H1 (cell line): Measurements from ENCODE around the gene MEGF11. TPM values are rescaled to one million over a fixed set of nuclear protein-coding genes. Genes with fewer than 3 reads are reported as not detected.

ENCODE experiments used
- CTCF ChIA-PET: fragments of 300-600 bp; sonication (Branson Sonifier 250); formaldehyde crosslinking; loops from one replicate; lab custom pipeline; 2021; ENCODE audit not compliant: partially characterized antibody; lab: Charles Lee
- POLR2A ChIA-PET: fragments of 300-600 bp; sonication (Branson Sonifier 250); formaldehyde crosslinking; loops from one replicate; lab custom pipeline; 2021; ENCODE audit warnings: inconsistent platforms; ENCODE audit not compliant: partially characterized antibody; lab: Charles Lee
- DNase-seq, 2 experiments: peaks; one replicate each; pipeline versions ENCODE4 v3.0.0 to v3.0.0-alpha.2; 2010 to 2022; ENCODE audit warnings: low spot score in 2 of 2, low read depth in 1 of 2, mixed read lengths in 1 of 2
- FAIRE-seq: peaks from 2 replicates; lab custom pipeline; 2011; peaks lifted over from hg19 to GRCh38; lab: Jason Lieb, UNC
- H2AFZ ChIP-seq: 2 replicates; pipeline ENCODE4 v1.8.1; 2012; ENCODE audit warnings: low read length, inconsistent platforms
- H2AK5ac ChIP-seq: 2 replicates; pipeline ENCODE4 v1.6.1; 2013; ENCODE audit warnings: low read depth, low read length
- H2BK120ac ChIP-seq: replicated peaks from 2 replicates; pipeline ENCODE3; 2013; ENCODE audit warnings: low read depth, low read length, inconsistent platforms
- H2BK12ac ChIP-seq: 2 replicates; pipeline ENCODE4 v1.6.1; 2013; ENCODE audit warnings: low read depth, low read length
- H2BK15ac ChIP-seq: 2 replicates; pipeline ENCODE4 v1.6.1; 2013; ENCODE audit warnings: low read length
- H2BK20ac ChIP-seq: 2 replicates; pipeline ENCODE4 v1.6.1; 2013; ENCODE audit warnings: low read length
- H2BK5ac ChIP-seq: 2 replicates; pipeline ENCODE4 v1.6.1; 2013; ENCODE audit warnings: low read depth, low read length
- H3K14ac ChIP-seq: 2 replicates; pipeline ENCODE4 v1.6.1; 2013; ENCODE audit warnings: inconsistent platforms; ENCODE audit not compliant: insufficient read length
- H3K18ac ChIP-seq: 2 replicates; pipeline ENCODE4 v1.6.1; 2013; ENCODE audit warnings: low read length; ENCODE audit errors: extremely low read depth
- H3K23ac ChIP-seq: 2 replicates; pipeline ENCODE4 v1.6.1; 2013; ENCODE audit warnings: inconsistent platforms; ENCODE audit not compliant: insufficient read length
- H3K23me2 ChIP-seq: 2 replicates; pipeline ENCODE4 v1.6.1; 2013; ENCODE audit warnings: low read depth, low read length
- H3K27ac ChIP-seq: 2 replicates; pipeline ENCODE4 v1.6.1; 2011; ENCODE audit warnings: low read depth, low read length, inconsistent platforms
- H3K27me3 ChIP-seq, 4 experiments: replicated peaks in 1 of 4; 1 replicate in 1 of 4; 2 replicates in 3 of 4; pipeline versions ENCODE4 v1.6.1 to v1.8.1; 2011 to 2013; ENCODE audit warnings: low read length in 3 of 4, mild to moderate bottlenecking in 3 of 4, inconsistent platforms in 2 of 4, mixed read lengths in 2 of 4, moderate library complexity in 1 of 4; ENCODE audit not compliant: control insufficient read depth in 3 of 4, insufficient read depth in 3 of 4; ENCODE audit errors: extremely low read depth in 1 of 4
- H3K36me3 ChIP-seq, 4 experiments: 2 replicates each; pipeline versions ENCODE4 v1.6.1 to v1.8.1; 2011 to 2013; ENCODE audit warnings: mild to moderate bottlenecking in 4 of 4, low read length in 3 of 4, moderate library complexity in 2 of 4, control low read depth in 1 of 4, inconsistent platforms in 1 of 4; ENCODE audit not compliant: insufficient read depth in 4 of 4, control insufficient read depth in 2 of 4
- H3K4ac ChIP-seq: replicated peaks from 2 replicates; pipeline ENCODE3; 2013; ENCODE audit warnings: low read length, low read depth, mixed read lengths, inconsistent platforms; ENCODE audit not compliant: insufficient read length
- H3K4me1 ChIP-seq, 4 experiments: replicated peaks in 1 of 4; 1 replicate in 1 of 4; 2 replicates in 3 of 4; pipeline versions ENCODE4 v1.6.1 to v1.8.1; 2011 to 2013; ENCODE audit warnings: low read length in 3 of 4, inconsistent platforms in 2 of 4, mixed read lengths in 1 of 4; ENCODE audit not compliant: insufficient read depth in 4 of 4, control insufficient read depth in 3 of 4
- H3K4me2 ChIP-seq, 2 experiments: 2 replicates each; pipeline versions ENCODE4 v1.6.1 to v1.8.1; 2011 to 2013; ENCODE audit warnings: low read depth in 2 of 2, low read length in 2 of 2, control low read depth in 1 of 2, inconsistent platforms in 1 of 2, mild to moderate bottlenecking in 1 of 2; ENCODE audit not compliant: insufficient read depth in 1 of 2
- H3K4me3 ChIP-seq, 4 experiments: fragments of 200-600, 300-600 bp in 1 of 4; sonication (generic), shearing (Covaris generic), sonication (Bioruptor Twin) in 1 of 4; 2 replicates each; pipeline versions ENCODE4 v1.5.1 to v1.8.1; 2011 to 2016; ENCODE audit warnings: low read length in 4 of 4, low read depth in 3 of 4, control low read depth in 2 of 4, inconsistent platforms in 2 of 4, mild to moderate bottlenecking in 2 of 4, mixed read lengths in 1 of 4, moderate library complexity in 1 of 4; ENCODE audit not compliant: insufficient read depth in 2 of 4; ENCODE audit errors: extremely low read depth in 1 of 4
- H3K56ac ChIP-seq: replicated peaks from 2 replicates; pipeline ENCODE3; 2013; ENCODE audit warnings: low read depth, mild to moderate bottlenecking, mixed read lengths, low read length, inconsistent platforms; ENCODE audit not compliant: insufficient read length
- H3K79me1 ChIP-seq: 2 replicates; pipeline ENCODE4 v1.6.1; 2013; ENCODE audit warnings: low read depth, low read length, control low read depth
- H3K79me2 ChIP-seq, 2 experiments: 2 replicates each; pipeline versions ENCODE4 v1.6.1 to v1.8.1; 2012 to 2013; ENCODE audit warnings: low read length in 2 of 2, mild to moderate bottlenecking in 2 of 2, inconsistent platforms in 1 of 2; ENCODE audit not compliant: insufficient read depth in 2 of 2, control insufficient read depth in 1 of 2
- H3K9ac ChIP-seq, 4 experiments: replicated peaks in 1 of 4; 1 replicate in 1 of 4; 2 replicates in 3 of 4; pipeline versions ENCODE4 v1.6.1 to v1.8.1; 2011 to 2013; ENCODE audit warnings: low read depth in 3 of 4, low read length in 3 of 4, control low read depth in 2 of 4, mild to moderate bottlenecking in 2 of 4, moderate library complexity in 2 of 4, inconsistent platforms in 1 of 4; ENCODE audit errors: extremely low read depth in 1 of 4
- H3K9me3 ChIP-seq, 2 experiments: 2 replicates each; pipeline versions ENCODE4 v1.6.1 to v1.8.1; 2012 to 2013; ENCODE audit warnings: mild to moderate bottlenecking in 2 of 2, moderate library complexity in 2 of 2, control low read depth in 1 of 2, inconsistent platforms in 1 of 2, low read depth in 1 of 2, low read length in 1 of 2, mixed read lengths in 1 of 2; ENCODE audit not compliant: insufficient read depth in 2 of 2
- H4K20me1 ChIP-seq, 2 experiments: replicated peaks in 1 of 2; 2 replicates each; pipeline versions ENCODE3 to v1.8.1; 2011 to 2013; ENCODE audit warnings: inconsistent platforms in 2 of 2, low read length in 2 of 2, mild to moderate bottlenecking in 1 of 2; ENCODE audit not compliant: insufficient read depth in 2 of 2, control insufficient read depth in 1 of 2
- H4K5ac ChIP-seq: 2 replicates; pipeline ENCODE4 v1.6.1; 2013; ENCODE audit warnings: low read length, low read depth, mixed read lengths, inconsistent platforms; ENCODE audit not compliant: insufficient read length
- H4K8ac ChIP-seq: 2 replicates; pipeline ENCODE4 v1.8.0; 2013; ENCODE audit warnings: mild to moderate bottlenecking, moderate library complexity, low read length, inconsistent platforms; ENCODE audit not compliant: insufficient read depth; ENCODE audit errors: extremely low read depth
- H4K91ac ChIP-seq: replicated peaks from 2 replicates; pipeline ENCODE3; 2013; ENCODE audit warnings: low read length, mixed read lengths, inconsistent platforms; ENCODE audit not compliant: insufficient read length
- SIX5 ChIP-seq: IDR thresholded peaks from 2 replicates; pipeline ENCODE4 v1.6.1; 2011; ENCODE audit warnings: mild to moderate bottlenecking, low read depth, low read length
- TBP ChIP-seq: IDR thresholded peaks from 2 replicates; pipeline ENCODE4 v1.6.1; 2011; ENCODE audit warnings: low read depth, low read length, improper control_type of control experiment
- WGBS, 2 experiments: shearing (Covaris generic) in 1 of 2; methylation state at CpG; one replicate each; pipeline versions ENCODE4 v1.1.6 to v1.1.7; 2013 to 2015; ENCODE audit warnings: low lambda C conversion rate in 2 of 2, mixed read lengths in 2 of 2, inconsistent platforms in 1 of 2, low coverage in 1 of 2, missing lambda C conversion rate in 1 of 2; ENCODE audit not compliant: insufficient replicate concordance in 2 of 2, insufficient coverage in 1 of 2, insufficient read length in 1 of 2; ENCODE audit errors: extremely low coverage in 1 of 2, missing lambda C conversion rate in 1 of 2; 5-methylcytosine and 5-hydroxymethylcytosine counted together
- polyA plus RNA-seq, 7 experiments: library from polyadenylated mRNA; depleted of rRNA in 3 of 7; stranded (reverse) in 5 of 7; unstranded in 2 of 7; fragments of >200 nt in 5 of 7; fragments of 200-250 nt in 2 of 7; gene quantifications; 1 replicate in 5 of 7; 2 replicates in 1 of 7; 4 replicates in 1 of 7; pipeline versions ENCODE4 v1.2.1 to v1.2.3, GENCODE V29; 2011 to 2013; ENCODE audit warnings: missing spikeins in 2 of 7, mixed read lengths in 2 of 7
- total RNA-seq: library from RNA; stranded (reverse); fragmentation: NEBNext Ultra II Directional; extraction: Animal tissue kit (Norgen Biotek cat#: 25700); gene quantifications from 2 replicates; pipeline ENCODE4 v1.2.1, GENCODE V29; 2021

The MEGF11 gene
- total and polyA plus RNA-seq, 2 of the 8 experiments (the other 6 are each of a cell fraction or from before 2014, with no cell fraction given): 4.4 to 4.8 TPM

DNA sequence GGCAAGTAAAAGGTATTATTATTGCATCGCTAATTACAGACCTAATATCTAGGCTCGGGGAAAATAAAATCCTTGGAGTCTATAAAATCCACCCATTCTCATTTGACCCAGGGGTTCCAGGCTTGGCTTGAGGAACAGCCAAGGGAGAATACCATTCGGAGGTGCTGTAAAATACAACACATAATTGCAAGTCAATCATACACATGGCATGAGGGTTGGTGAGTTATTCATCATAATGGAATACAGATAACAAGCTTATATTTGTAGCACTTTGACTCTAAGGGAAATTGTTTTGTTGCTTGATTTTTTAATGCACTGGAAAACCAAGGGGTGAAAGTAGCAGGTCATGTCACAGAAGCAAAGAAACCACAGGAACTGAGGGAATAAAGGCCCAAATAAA is 23.0 kb upstream of the MEGF11 start:
- Histone ChIP-seq H2BK120ac (no peak overlapping the region), H2BK15ac (no peak overlapping the region), H3K4me3 (no peak overlapping the region), H3K23me2 (no peaks in the 10 kb centered on the region), H3K9me3 (no peaks in the 10 kb centered on the region), H2BK5ac (no peak overlapping the region), H3K27me3 (no peaks in the 10 kb centered on the region), H3K27ac (no peak overlapping the region), H3K23ac (no peak overlapping the region), H2BK12ac (no peak overlapping the region), H3K56ac (no peak overlapping the region), H4K8ac (no peak overlapping the region), H3K9ac (no peak overlapping the region), H4K20me1 (no peaks in the 10 kb centered on the region), H3K79me1 (no peaks in the 10 kb centered on the region), H3K36me3 (no peaks in the 10 kb centered on the region), H3K18ac (no peak overlapping the region), H2AFZ (no peak overlapping the region), H3K4me2 (no peak overlapping the region), H4K5ac (no peak overlapping the region), H2BK20ac (no peak overlapping the region), H4K91ac (no peak overlapping the region), H3K79me2 (no peaks in the 10 kb centered on the region), H3K4me1 (no peaks in the 10 kb centered on the region), H3K14ac (no peak overlapping the region), H2AK5ac (no peak overlapping the region), H3K4ac (no peak overlapping the region)
- no peak for DNase-seq
- POLR2A ChIA-PET: no interaction called here
- TF ChIP-seq TBP (no peak), SIX5 (no peak)
- no peak for FAIRE-seq
- WGBS, 2 experiments: 84% methylated on average over 3 of the region's 3 CpGs; no CpG with 5 or more reads in 1 of the 2 experiments
- CTCF ChIA-PET: interaction anchor here (1.4 to 2.4 kb wide), 3 partner anchors 11 to 42 kb away, joined by 5 to 8 read pairs (median 6); no protein-coding TSS in a partner anchor
